ENCODE measurements around the gene RTL3. TPM values are rescaled to one million over a fixed set of nuclear protein-coding genes. Genes with fewer than 3 reads are reported as not detected.

The RTL3 gene
- total RNA-seq, 1 donor from 2014 or later, result not detected

DNA sequence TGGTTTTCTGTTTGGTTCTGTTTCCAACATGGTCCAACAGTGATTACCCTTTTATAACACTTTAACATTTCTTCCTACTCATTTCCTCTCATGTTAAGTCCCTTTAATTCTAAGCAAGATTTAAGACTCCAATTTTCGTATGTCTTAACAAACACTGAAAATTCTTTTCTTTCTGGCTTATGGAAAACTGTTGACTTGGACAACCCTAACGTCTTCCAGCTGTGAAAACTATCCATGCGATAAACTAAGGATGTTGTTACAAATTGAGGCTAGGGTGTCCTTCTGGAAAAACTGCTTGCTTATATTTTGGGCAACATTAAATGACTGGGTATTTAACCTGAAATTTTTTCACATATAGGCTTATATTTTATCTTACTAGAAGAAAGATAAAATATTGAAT, 33.9 kb upstream of the RTL3 start:
- Mint-ChIP-seq H3K27ac (ENCODE audit: unreplicated experiment) (no peak overlapping the region), H3K4me1 (ENCODE audit: unreplicated experiment) (no peaks in the 10 kb centered on the region), H3K9me3 (ENCODE audit: unreplicated experiment) (no peaks in the 10 kb centered on the region), H3K27me3 (ENCODE audit: unreplicated experiment) (no peaks in the 10 kb centered on the region), H3K4me3 (ENCODE audit: unreplicated experiment) (no peak overlapping the region), H3K36me3 (ENCODE audit: low read depth, unreplicated experiment) (no peaks in the 10 kb centered on the region)
- TF ChIP-seq, protein P1, sequence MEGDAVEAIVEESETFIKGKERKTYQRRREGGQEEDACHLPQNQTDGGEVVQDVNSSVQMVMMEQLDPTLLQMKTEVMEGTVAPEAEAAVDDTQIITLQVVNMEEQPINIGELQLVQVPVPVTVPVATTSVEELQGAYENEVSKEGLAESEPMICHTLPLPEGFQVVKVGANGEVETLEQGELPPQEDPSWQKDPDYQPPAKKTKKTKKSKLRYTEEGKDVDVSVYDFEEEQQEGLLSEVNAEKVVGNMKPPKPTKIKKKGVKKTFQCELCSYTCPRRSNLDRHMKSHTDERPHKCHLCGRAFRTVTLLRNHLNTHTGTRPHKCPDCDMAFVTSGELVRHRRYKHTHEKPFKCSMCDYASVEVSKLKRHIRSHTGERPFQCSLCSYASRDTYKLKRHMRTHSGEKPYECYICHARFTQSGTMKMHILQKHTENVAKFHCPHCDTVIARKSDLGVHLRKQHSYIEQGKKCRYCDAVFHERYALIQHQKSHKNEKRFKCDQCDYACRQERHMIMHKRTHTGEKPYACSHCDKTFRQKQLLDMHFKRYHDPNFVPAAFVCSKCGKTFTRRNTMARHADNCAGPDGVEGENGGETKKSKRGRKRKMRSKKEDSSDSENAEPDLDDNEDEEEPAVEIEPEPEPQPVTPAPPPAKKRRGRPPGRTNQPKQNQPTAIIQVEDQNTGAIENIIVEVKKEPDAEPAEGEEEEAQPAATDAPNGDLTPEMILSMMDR (IDR thresholded peaks at IDR 0.05; ENCODE audit: unreplicated experiment), result no peak
- no peak for DNase-seq (ENCODE audit: low spot score)

DNA sequence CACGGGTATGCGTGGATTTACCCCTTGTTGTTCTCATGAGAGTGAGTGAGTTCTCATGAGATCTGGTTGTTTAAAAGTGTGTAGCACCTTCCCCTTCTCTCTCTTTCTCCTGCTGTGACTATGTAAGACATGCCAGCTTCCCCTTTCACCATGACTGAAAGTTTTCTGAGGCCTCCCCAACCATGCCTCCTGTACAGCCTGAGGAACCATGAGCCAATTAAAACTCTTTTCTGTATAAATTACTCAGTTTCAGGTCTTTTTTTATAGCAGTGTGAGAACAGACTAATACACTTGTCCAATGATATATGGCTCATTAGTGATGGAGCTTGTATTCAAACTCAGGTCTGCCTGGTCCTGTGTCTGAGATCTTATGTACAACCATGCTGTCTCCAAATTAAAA, 28.5 kb upstream of the RTL3 start:
- Mint-ChIP-seq H3K27me3 (ENCODE audit: unreplicated experiment) (no peaks in the 10 kb centered on the region), H3K4me3 (ENCODE audit: unreplicated experiment) (no peak overlapping the region), H3K27ac (ENCODE audit: unreplicated experiment) (no peak overlapping the region), H3K9me3 (ENCODE audit: unreplicated experiment) (no peaks in the 10 kb centered on the region), H3K36me3 (ENCODE audit: low read depth, unreplicated experiment) (no peaks in the 10 kb centered on the region), H3K4me1 (ENCODE audit: unreplicated experiment) (no peaks in the 10 kb centered on the region)
- no peak for DNase-seq (ENCODE audit: low spot score)
- TF ChIP-seq, protein P1 (IDR thresholded peaks at IDR 0.05; ENCODE audit: unreplicated experiment), result no peak

DNA sequence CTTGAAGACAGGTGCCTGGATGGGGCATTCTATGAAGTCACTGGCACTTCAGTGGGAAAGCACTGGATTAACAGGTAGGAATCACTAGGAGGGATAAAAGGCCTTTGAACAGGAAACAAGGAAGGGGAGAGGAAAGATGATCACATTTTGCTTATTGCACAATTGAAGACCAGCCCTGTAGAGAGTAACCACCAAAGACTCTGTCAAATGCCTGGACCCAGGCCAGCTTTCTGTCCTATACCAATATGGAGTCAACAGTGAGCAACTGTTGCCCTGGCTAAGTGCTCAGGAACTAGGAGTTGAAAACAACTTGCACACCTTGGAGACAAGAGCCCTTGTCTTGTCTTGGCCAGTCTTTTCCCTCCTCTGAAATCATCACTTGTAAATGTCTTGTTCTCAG, 14.1 kb upstream of the RTL3 start:
- H3K36me3 Mint-ChIP-seq (ENCODE audit: low read depth, unreplicated experiment), result no peaks in the 10 kb centered on the region
- H3K27me3 Mint-ChIP-seq (ENCODE audit: unreplicated experiment), result no peaks in the 10 kb centered on the region
- no peak overlapping the region for H3K27ac Mint-ChIP-seq (ENCODE audit: unreplicated experiment)
- H3K4me3 Mint-ChIP-seq (ENCODE audit: unreplicated experiment), result no peak overlapping the region
- TF ChIP-seq, protein P1 (IDR thresholded peaks at IDR 0.05; ENCODE audit: unreplicated experiment), result no peak
- H3K9me3 Mint-ChIP-seq (ENCODE audit: unreplicated experiment), result no peaks in the 10 kb centered on the region
- H3K4me1 Mint-ChIP-seq (ENCODE audit: unreplicated experiment), result no peaks in the 10 kb centered on the region
- DNase-seq (ENCODE audit: low spot score), result no peak

DNA sequence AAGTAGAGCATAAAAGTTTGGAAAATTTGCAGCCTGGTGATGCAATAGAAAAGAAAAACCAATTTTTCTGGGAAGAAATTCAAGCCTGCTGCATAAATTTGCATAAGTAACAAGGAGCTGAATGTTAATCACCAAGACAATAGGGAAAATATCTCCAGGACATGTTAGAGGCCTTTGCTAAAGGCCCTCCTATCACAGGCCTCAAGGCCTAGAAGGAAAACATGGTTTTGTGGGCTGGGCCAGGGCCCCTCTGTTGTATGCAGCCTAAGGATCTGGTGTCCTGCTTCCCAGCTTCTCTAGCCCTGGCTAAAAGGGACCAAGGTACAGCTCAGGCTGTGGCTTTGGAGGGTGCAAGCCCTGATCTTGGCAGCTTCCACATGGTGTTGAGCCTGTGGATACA, 6.2 kb upstream of the RTL3 start:
- Mint-ChIP-seq H3K9me3 (ENCODE audit: unreplicated experiment) (no peaks in the 10 kb centered on the region), H3K4me3 (ENCODE audit: unreplicated experiment) (no peak overlapping the region), H3K4me1 (ENCODE audit: unreplicated experiment) (peaks cover 5% of the 10 kb centered on the region), H3K27ac (ENCODE audit: unreplicated experiment) (no peak overlapping the region), H3K36me3 (ENCODE audit: low read depth, unreplicated experiment) (no peaks in the 10 kb centered on the region), H3K27me3 (ENCODE audit: unreplicated experiment) (no peaks in the 10 kb centered on the region)
- TF ChIP-seq, protein P1 (IDR thresholded peaks at IDR 0.05; ENCODE audit: unreplicated experiment), result no peak
- DNase-seq (ENCODE audit: low spot score), result no peak

DNA sequence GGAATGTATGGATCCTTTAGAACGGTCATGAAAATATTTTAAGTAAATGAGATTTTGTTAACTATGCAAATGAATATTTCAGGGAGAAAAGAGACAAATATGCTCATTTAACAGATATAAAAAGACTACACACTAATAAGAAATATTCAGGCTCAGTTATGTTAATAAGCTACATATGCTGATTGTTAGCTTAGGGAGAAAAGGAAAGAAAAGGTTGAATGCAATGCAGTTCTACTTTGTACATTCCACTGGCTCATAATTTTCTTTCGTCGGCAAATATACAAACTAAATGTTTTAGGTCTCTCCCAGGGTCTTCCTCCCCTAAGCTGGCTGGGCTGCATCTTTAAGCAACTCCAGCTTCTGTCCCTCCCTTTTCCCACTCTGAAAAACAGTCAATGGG, 2.7 kb upstream of the RTL3 start:
- Mint-ChIP-seq H3K27ac (ENCODE audit: unreplicated experiment) (no peak overlapping the region), H3K4me3 (ENCODE audit: unreplicated experiment) (no peak overlapping the region), H3K9me3 (ENCODE audit: unreplicated experiment) (no peaks in the 10 kb centered on the region), H3K4me1 (ENCODE audit: unreplicated experiment) (peaks cover 5% of the 10 kb centered on the region), H3K27me3 (ENCODE audit: unreplicated experiment) (no peaks in the 10 kb centered on the region), H3K36me3 (ENCODE audit: low read depth, unreplicated experiment) (no peaks in the 10 kb centered on the region)
- TF ChIP-seq, protein P1 (IDR thresholded peaks at IDR 0.05; ENCODE audit: unreplicated experiment), result no peak
- no peak for DNase-seq (ENCODE audit: low spot score)

Data from endothelial cell (in vitro differentiated cells).